H9 (cell line): ENCODE data around the gene HSPG2. TPM values are rescaled to one million over a fixed set of nuclear protein-coding genes. Genes with fewer than 3 reads are reported as not detected.
A peak's percentile ranks its signal among the peaks of the same experiment; 100 is the strongest.

Experiments
- DNase-seq: peaks from one replicate; pipeline ENCODE4 v3.0.0-alpha.2; 2017
- H2AFZ ChIP-seq: one replicate; pipeline ENCODE4 v1.6.1; 2013; ENCODE audit warnings: mild to moderate bottlenecking, low read length, control low read depth, moderate library complexity
- H2AK5ac ChIP-seq: 2 replicates; pipeline ENCODE4 v1.6.1; 2013; ENCODE audit warnings: low read length, control low read depth, mixed read lengths; ENCODE audit not compliant: insufficient read length
- H2BK120ac ChIP-seq: one replicate; pipeline ENCODE4 v1.6.1; 2013; ENCODE audit warnings: low read depth, mild to moderate bottlenecking, low read length, control low read depth, inconsistent platforms; ENCODE audit not compliant: poor library complexity, severe bottlenecking
- H2BK12ac ChIP-seq: 2 replicates; pipeline ENCODE4 v1.6.1; 2013; ENCODE audit warnings: low read length, control low read depth, mixed read lengths, low read depth; ENCODE audit not compliant: insufficient read length
- H2BK15ac ChIP-seq: 2 replicates; pipeline ENCODE4 v1.6.1; 2013; ENCODE audit warnings: low read depth, low read length, control low read depth
- H2BK20ac ChIP-seq: one replicate; pipeline ENCODE4 v1.6.1; 2013; ENCODE audit warnings: low read depth, mild to moderate bottlenecking, low read length, control low read depth, inconsistent platforms; ENCODE audit not compliant: poor library complexity, severe bottlenecking
- H2BK5ac ChIP-seq: 2 replicates; pipeline ENCODE4 v1.6.1; 2013; ENCODE audit warnings: low read length, control low read depth, mixed read lengths; ENCODE audit not compliant: insufficient read length
- H3K14ac ChIP-seq: 2 replicates; pipeline ENCODE4 v1.6.1; 2013; ENCODE audit warnings: low read length, control low read depth; ENCODE audit not compliant: insufficient read depth
- H3K18ac ChIP-seq: 2 replicates; pipeline ENCODE4 v1.6.1; 2013; ENCODE audit warnings: low read depth, mild to moderate bottlenecking, mixed read lengths, low read length, control low read depth; ENCODE audit not compliant: insufficient read length
- H3K23ac ChIP-seq: 2 replicates; pipeline ENCODE4 v1.6.1; 2013; ENCODE audit warnings: low read length, control low read depth, mixed read lengths, low read depth; ENCODE audit not compliant: insufficient read length
- H3K23me2 ChIP-seq: 2 replicates; pipeline ENCODE4 v1.6.1; 2013; ENCODE audit warnings: low read depth, mild to moderate bottlenecking, mixed read lengths, low read length, control low read depth; ENCODE audit not compliant: insufficient read length, poor library complexity, severe bottlenecking
- H3K27ac ChIP-seq: 2 replicates; pipeline ENCODE4 v1.5.1; 2013; ENCODE audit warnings: low read length, control low read depth, mixed read lengths, low read depth; ENCODE audit not compliant: insufficient read length
- H3K27me3 ChIP-seq: 2 replicates; pipeline ENCODE4 v1.6.1; 2013; ENCODE audit warnings: low read length, control low read depth, inconsistent platforms; ENCODE audit not compliant: insufficient read depth
- H3K4ac ChIP-seq: 2 replicates; pipeline ENCODE4 v1.6.1; 2013; ENCODE audit warnings: low read depth, mild to moderate bottlenecking, control low read depth, inconsistent platforms, low read length, moderate library complexity
- H3K4me1 ChIP-seq: 2 replicates; pipeline ENCODE4 v1.6.1; 2013; ENCODE audit warnings: low read length, control low read depth, inconsistent platforms; ENCODE audit not compliant: insufficient read depth
- H3K4me2 ChIP-seq: 2 replicates; pipeline ENCODE4 v1.6.1; 2013; ENCODE audit warnings: low read length, control low read depth, mixed read lengths; ENCODE audit not compliant: insufficient read length, insufficient read depth
- H3K56ac ChIP-seq: 2 replicates; pipeline ENCODE4 v1.6.1; 2013; ENCODE audit warnings: low read depth, mild to moderate bottlenecking, mixed read lengths, low read length, control low read depth; ENCODE audit not compliant: insufficient read length
- H3K79me1 ChIP-seq: 2 replicates; pipeline ENCODE4 v1.6.1; 2013; ENCODE audit warnings: low read depth, mild to moderate bottlenecking, moderate library complexity, low read length, control low read depth, inconsistent platforms; ENCODE audit not compliant: insufficient read depth, poor library complexity, severe bottlenecking
- H3K79me2 ChIP-seq: 2 replicates; pipeline ENCODE4 v1.6.1; 2013; ENCODE audit warnings: low read length, control low read depth, inconsistent platforms; ENCODE audit not compliant: insufficient read depth
- H3K9ac ChIP-seq: 2 replicates; pipeline ENCODE4 v1.6.1; 2013; ENCODE audit warnings: low read length, control low read depth, mixed read lengths; ENCODE audit not compliant: insufficient read length; ENCODE audit errors: extremely low read depth
- H3K9me3 ChIP-seq: one replicate; pipeline ENCODE4 v1.6.1; 2013; ENCODE audit warnings: low read depth, low read length, inconsistent platforms; ENCODE audit not compliant: control insufficient read depth
- H3T11ph ChIP-seq: one replicate; pipeline ENCODE4 v1.6.1; 2013; ENCODE audit warnings: mild to moderate bottlenecking, low read length, control low read depth, inconsistent platforms
- H4K20me1 ChIP-seq: one replicate; pipeline ENCODE4 v1.6.1; 2013; ENCODE audit not compliant: control insufficient read depth, insufficient read length, insufficient read depth
- H4K5ac ChIP-seq: 2 replicates; pipeline ENCODE4 v1.6.1; 2013; ENCODE audit warnings: low read depth, mild to moderate bottlenecking, mixed read lengths, low read length, control low read depth; ENCODE audit not compliant: insufficient read length
- H4K8ac ChIP-seq: replicated peaks from 2 replicates; pipeline ENCODE4 v1.6.1; 2013; ENCODE audit warnings: low read length, control low read depth, mixed read lengths, low read depth; ENCODE audit not compliant: insufficient read length
- H4K91ac ChIP-seq: 2 replicates; pipeline ENCODE4 v1.6.1; 2013; ENCODE audit warnings: low read depth, mild to moderate bottlenecking, moderate library complexity, mixed read lengths, low read length, control low read depth; ENCODE audit not compliant: insufficient read length
- H3K27ac Mint-ChIP-seq, 3 experiments: 2 replicates in 2 of 3; 3 replicates in 1 of 3; pipeline ENCODE4 v1.8.0; 2020 to 2021; ENCODE audit warnings: mixed read lengths in 3 of 3, mild to moderate bottlenecking in 1 of 3, moderate library complexity in 1 of 3
- H3K27me3 Mint-ChIP-seq: 2 replicates; pipeline ENCODE4 v1.8.0; 2021; ENCODE audit warnings: low read depth, mild to moderate bottlenecking, moderate library complexity, mixed read lengths
- H3K36me3 Mint-ChIP-seq, 3 experiments: 2 replicates in 2 of 3; 3 replicates in 1 of 3; pipeline ENCODE4 v1.8.0; 2020 to 2021; ENCODE audit warnings: low read depth in 3 of 3, mixed read lengths in 3 of 3; ENCODE audit not compliant: insufficient read depth in 1 of 3
- H3K4me1 Mint-ChIP-seq, 2 experiments: 2 replicates each; pipeline ENCODE4 v1.8.0; 2020; ENCODE audit warnings: mixed read lengths in 2 of 2
- H3K4me3 Mint-ChIP-seq, 2 experiments: 2 replicates in 1 of 2; 3 replicates in 1 of 2; pipeline ENCODE4 v1.8.0; 2020 to 2021; ENCODE audit warnings: mild to moderate bottlenecking in 2 of 2, mixed read lengths in 2 of 2, moderate library complexity in 1 of 2
- H3K9me3 Mint-ChIP-seq, 2 experiments: 2 replicates in 1 of 2; 3 replicates in 1 of 2; pipeline ENCODE4 v1.8.0; 2020; ENCODE audit warnings: mild to moderate bottlenecking in 2 of 2, mixed read lengths in 2 of 2, moderate library complexity in 1 of 2
- CTCF ChIP-seq: fragments of 200-600 bp; sonication (generic); conservative IDR thresholded peaks from 3 replicates; pipeline ENCODE4 v1.8.0; 2021; ENCODE audit warnings: antibody characterized with exemption, mild to moderate bottlenecking
- WGBS: extraction: QIAGEN DNeasy Blood & Tissue Kit; methylation state at CpG from one replicate; pipeline ENCODE4 v1.1.7; 2013; ENCODE audit warnings: missing lambda C conversion rate, low lambda C conversion rate, mixed read lengths; ENCODE audit not compliant: insufficient read length; ENCODE audit errors: extremely low coverage; 5-methylcytosine and 5-hydroxymethylcytosine counted together
- total RNA-seq: library from RNA; stranded (reverse); gene quantifications from 2 replicates; pipeline ENCODE4 v1.2.1, GENCODE V29; 2021

The HSPG2 gene
- total RNA-seq, 1 experiment from 2014 or later, result 90.0 TPM

- Histone ChIP-seq H4K8ac (no peak overlapping the region), H3K27ac (no peak overlapping the region), H3T11ph (no peak overlapping the region), H3K4me1 (peaks cover 3% of the 10 kb centered on the region; the same call in 1 of the 2 replicates), H3K23ac (no peak overlapping the region), H2AK5ac (no peak overlapping the region), H2BK20ac (no peak overlapping the region), H3K56ac (no peak overlapping the region), H2BK5ac (no peak overlapping the region), H4K5ac (no peak overlapping the region), H4K20me1 (no peaks in the 10 kb centered on the region), H3K23me2 (no peaks in the 10 kb centered on the region), H2BK120ac (no peak overlapping the region), H2AFZ (no peak overlapping the region), H3K14ac (no peak overlapping the region), H3K79me2 (peaks cover 2% of the 10 kb centered on the region; the same call in 1 of the 2 replicates), H3K9ac (no peak overlapping the region), H3K18ac (no peak overlapping the region), H2BK12ac (no peak overlapping the region), H2BK15ac (no peak overlapping the region), H3K4ac (no peak overlapping the region), H3K79me1 (peaks cover 6% of the 10 kb centered on the region), H3K9me3 (no peaks in the 10 kb centered on the region), H3K4me2 (no peak overlapping the region), H3K27me3 (no peaks in the 10 kb centered on the region), H4K91ac (no peak overlapping the region)
- H3K9me3 Mint-ChIP-seq, result no peaks in the 10 kb centered on the region
- TF ChIP-seq CTCF, result no peak
- no peaks in the 10 kb centered on the region; the same call in 1 of the 2 replicates for H3K27me3 Mint-ChIP-seq
- no CpG with 5 or more reads among the region's 2 CpGs for WGBS
- peaks cover 29 to 44% of the 10 kb centered on the region in 2 experiments for H3K4me1 Mint-ChIP-seq
- peak overlapping the region; percentile 49 to 60 (median 59); a peak in 1 of 7 replicates for H3K27ac Mint-ChIP-seq
- no peak overlapping the region for H3K4me3 Mint-ChIP-seq
- H3K36me3 Mint-ChIP-seq, result peaks cover 4 to 21% (median 10%) of the 10 kb centered on the region in 3 experiments; a peak in 6 of 7 replicates
- DNase-seq, result no peak
These were observed 11.0 kb downstream of the HSPG2 start for GRCh38 chr1:21926065-21926464.
